ENCODE measurements around the gene BST1.

The BST1 gene, protein sequence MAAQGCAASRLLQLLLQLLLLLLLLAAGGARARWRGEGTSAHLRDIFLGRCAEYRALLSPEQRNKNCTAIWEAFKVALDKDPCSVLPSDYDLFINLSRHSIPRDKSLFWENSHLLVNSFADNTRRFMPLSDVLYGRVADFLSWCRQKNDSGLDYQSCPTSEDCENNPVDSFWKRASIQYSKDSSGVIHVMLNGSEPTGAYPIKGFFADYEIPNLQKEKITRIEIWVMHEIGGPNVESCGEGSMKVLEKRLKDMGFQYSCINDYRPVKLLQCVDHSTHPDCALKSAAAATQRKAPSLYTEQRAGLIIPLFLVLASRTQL

DNA sequence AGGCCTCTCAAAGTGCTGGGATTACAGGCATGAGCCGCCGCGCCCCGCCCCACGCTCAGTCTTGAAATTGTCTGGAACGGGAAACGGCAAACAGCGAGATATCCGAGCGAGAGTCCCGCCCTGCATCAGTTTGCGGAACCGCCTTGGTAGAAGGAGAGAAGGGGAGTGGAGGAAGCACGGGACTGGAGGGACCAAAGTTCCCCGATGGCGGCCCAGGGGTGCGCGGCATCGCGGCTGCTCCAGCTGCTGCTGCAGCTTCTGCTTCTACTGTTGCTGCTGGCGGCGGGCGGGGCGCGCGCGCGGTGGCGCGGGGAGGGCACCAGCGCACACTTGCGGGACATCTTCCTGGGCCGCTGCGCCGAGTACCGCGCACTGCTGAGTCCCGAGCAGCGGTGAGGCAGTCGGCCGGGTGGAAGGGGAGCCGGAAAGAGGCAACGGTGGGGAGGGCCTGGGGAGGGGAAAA is at the start of gene BST1:
Gene BST1, plus strand, starts transcription at position 125 of the 463 bp plus-strand sequence. Its CDS starts 80 bp downstream, at position 205.
- DNase-seq: no peak

DNA sequence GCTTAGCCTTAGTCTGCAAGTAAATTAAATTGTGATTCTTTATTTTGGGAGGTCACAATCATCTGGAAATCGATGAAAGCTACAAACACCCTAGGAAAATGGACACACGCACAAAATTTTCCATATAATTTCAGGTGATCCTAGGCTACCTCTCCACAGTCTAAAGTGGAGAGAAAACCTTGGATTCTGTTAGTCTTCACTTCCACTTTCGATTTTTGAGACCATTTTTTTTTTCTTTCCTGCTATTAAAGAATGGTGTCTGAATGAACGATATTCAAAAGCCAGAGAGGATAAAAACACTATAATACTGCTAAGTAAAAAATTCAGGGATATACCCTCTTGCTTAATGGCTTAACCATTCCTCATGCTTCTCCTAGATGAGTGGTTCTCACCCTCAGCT is 49.4 kb upstream of the BST1 start:
- no peak for DNase-seq

DNA sequence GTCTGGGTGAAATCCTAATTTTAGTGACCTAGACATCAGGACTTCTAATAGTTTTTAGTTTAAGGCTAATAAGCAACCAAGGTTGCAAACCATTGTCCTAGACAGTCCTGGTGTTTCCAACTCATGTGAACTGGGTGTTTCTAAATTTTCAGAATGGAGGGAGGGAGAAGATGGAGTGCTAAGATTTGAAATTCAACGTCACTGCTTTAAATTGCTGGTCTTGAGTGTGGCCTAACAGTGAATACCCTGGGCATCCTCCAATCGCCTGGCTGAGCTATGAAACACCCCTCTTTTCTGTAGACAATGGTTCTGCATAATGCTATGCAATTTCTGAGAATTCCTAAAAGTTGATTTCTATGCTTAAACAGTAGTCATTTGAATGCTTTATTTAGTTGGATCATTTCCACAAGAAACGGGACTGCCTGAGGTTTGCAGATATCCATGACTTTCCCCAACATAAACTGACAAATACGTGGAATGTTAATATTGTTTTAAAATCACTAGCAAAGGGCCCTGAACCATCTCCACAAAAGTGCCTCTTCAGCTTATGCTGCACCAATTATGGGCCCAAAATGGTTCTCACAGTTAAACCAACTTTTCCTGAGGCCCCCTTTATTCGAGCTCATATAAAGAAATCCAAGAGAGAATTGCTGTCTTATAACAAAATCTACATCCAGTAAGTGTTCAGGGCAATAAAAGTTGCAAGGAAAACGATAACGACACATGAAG is 48.8 kb upstream of the BST1 start:
- DNase-seq: no peak

DNA sequence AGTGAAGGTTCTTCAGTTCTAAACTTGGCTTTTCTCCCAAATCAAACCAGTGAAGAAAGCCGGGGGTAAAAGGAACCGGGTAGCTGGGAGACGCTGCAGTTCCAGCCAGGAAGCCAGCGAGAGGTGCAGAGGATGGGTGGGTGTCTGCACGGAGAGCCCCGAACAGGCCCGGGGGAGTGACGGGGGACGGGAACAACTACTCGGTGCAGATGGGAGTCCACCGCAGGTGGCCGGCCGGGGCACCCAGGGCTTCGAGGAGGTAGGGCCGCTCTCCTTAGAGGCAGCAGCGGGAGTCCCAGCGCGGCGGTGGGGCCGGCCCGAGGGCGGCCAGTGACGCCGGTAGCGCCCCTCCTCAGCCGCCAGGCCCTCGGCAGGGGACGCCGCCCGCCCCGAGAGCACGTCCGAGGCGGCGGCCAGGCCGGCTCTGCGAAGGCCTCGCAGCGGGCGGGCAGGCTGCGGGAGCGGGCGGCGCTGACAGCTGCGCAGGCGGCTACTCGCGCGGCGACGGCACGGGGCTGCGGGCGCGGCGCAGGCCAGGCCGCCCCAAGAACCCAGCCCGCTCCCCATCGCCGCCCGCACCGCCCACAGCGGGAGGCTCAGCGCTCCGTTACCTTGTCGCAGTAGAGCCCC is 48.2 kb upstream of the BST1 start:
- no peak for DNase-seq

DNA sequence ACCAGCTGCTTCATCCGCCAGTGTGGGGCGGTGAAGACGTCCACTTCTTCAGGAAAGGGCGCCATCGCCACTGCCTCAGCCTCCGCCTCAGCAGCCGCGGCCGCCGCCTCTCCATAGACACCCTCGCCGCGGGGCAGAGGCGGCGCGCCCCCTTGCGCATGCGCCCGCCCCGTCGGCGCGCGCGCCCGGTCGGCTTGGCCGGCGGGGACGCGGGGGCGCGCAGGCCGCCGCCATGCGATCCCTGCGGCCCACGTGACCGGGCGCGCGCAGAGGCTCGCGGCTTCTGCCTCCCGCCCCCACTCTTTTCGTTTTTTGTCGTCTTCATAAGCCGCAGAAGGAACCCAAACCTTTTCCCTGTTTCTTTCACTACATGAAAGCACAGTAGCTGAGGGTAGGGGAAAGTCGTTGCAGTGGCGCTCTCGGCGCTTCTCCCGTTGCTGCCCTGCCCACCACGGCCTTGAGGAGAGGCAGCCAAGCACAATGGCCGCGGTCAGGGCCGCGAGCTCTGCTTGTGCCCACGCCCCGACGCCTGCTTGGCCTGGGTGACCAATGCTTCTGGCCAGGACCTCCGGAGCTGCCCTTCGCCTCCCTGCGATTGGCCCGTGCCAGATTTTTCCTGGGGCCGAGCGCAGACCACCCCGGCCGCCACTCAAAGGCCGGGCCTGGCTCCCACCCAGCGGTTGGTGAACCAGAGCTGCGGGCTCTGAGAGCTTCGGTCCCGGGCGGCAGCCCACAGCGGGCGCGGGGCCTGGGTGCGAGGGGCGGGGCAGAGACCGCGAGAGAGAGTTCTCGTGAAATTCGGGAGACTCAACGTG is 47.4 kb upstream of the BST1 start, which contains the start of gene FBXL5:
Gene FBXL5, minus strand, starts transcription at position 135 of the 815 bp plus-strand sequence. Its CDS starts 70 bp downstream, at position 65.
- DNase-seq: no peak

DNA sequence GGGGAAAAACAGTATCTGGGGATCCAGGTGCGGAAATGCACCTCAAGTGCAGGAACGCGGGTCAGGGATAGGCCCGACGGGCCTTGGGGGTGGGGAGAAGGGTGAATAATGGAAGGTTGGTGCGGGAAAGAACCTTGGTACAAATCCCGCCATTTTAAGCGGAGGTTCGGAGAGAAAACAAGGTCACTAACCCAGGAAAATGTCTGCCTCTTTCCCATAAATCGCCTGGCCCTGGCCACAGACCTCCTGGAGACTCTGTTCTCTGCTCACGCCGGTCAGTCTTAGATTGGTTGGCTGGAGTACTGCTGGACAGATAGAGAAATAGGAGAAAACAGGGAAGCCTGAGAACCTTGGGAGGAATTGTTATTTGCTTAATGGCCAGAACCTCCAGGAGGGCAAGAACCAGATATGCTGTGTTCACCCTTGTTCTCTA is 46.8 kb upstream of the BST1 start:
- DNase-seq: no peak

DNA sequence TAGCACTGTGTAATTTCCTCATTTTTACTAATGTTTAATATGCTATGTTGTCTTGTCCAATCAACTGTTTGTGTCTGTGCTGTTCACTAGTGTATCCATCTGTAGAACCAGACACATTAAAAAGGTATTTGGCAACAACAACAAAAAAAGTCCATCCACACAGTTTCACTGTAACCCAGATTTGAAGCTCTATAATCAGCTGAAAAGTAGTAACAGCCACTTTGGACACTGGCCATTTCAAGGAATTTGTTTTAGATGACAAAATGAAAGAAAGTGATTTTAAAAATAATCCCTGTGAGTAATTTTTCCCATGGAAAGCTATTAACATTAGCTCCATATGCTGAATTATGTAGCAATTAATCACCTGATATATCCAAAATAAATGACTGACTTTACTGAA is 45.5 kb upstream of the BST1 start:
- no peak for DNase-seq

DNA sequence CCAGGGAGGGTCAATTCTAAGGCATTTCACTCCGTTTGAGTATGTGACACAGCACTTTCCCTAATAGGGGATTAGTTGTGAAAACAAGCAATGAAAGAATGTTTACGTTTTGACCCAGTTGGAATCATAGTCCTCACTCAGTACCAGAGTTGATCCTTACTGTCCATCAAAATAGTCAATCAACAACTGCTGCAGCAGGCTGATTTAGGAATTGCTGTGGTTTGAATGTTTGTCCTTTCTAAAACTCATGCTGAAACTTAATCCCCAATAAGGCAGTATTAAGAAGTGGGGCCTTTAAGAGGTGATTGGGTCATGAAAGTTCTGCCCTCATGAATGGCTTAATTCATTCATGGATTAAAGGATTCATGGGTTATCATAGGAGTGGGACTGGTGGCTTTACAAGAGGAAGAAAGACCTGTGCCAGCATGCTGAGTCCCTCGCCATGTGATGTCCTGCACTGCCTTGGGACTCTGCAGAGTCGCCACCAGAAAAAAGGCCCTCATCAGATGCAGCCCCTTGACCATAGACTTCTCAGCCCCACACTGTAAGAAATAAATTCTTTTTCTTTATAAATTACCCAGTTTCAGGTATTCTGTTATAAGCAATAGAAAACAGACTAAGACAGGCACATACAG is 44.6 kb upstream of the BST1 start:
- DNase-seq: no peak

DNA sequence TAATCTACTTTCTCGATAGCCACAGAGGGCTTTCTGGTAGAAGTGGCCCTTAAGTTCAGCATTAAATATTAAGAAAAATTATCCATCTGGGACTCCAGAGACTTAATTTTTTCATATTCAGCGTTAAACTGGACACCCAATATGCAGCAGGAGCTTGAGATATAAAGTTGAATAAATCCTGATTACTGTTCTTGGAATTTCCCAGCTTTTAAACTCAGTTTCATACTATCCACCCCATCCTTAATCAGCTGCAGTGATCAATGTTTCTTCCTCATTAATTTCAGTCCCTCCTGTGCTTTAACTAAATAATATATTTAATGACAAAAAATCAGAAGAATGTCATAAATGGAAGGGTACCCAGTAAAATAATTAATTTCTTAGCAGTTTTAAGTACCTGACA is 44.1 kb upstream of the BST1 start:
- DNase-seq: no peak

DNA sequence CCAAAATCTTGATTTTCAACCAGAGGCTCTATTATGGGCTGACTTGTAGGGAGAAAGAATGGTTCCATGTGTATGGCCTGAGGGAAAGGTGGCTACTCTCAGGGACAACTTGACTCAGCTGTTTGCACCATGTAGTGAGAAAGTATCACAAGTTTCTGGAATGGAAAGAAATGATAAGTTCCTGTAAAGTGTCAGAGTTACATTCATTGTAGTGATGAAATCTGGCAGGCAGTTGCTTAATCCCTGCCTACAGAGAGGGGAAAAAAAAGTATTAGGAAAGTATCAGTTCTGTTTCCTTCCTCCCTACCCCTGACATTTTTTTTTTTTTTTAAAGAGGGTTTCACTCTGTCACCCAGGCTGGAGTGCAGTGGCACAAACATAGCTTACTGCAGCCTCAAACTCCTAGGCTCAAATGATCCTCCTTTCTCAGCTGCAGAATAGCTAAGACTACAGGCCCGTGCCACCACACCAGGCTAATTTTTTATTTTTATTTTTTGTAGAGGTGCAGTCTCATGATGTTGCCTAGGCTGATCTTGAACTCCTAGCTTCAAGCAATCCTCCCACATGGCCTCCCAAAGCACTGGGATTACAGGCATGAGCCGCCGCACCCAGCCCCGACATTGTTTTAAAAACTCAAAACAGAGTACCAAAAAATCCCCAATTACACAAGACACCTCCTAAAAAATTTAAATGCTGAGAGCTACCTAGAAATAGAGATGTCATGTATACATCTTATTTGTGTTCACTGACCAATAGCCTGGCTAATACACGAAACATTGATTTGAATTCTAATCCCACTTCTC is 42.9 kb upstream of the BST1 start:
- no peak for DNase-seq

DNA sequence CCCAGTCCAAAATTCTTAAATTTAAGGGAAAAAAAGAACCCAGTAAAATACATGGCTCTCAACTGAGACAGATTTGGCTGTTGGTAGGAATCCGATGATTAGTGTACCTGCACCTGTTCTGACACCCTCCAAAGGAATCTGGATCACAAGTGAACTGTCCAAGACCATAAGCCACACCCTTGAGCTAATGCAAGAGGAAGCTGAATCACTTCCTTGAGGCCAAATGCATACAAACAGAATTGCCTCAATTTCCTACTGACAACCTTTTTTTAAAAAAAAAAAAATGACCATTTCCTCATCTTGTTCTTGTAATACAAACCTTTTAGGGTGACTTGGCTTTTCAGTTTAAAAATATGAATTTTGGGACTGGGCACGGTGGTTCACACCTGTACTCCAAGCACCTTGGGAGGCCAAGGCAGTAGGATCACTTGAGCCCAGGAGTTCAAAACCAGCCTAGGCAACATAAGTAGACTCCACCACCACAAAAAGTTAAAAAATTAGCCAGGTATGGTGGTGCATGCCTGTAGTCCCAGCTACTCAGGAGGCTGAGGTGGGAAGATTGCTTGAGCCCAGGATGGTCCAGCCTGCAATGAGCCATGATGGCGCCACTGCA is 37.0 kb upstream of the BST1 start:
- no peak for DNase-seq

DNA sequence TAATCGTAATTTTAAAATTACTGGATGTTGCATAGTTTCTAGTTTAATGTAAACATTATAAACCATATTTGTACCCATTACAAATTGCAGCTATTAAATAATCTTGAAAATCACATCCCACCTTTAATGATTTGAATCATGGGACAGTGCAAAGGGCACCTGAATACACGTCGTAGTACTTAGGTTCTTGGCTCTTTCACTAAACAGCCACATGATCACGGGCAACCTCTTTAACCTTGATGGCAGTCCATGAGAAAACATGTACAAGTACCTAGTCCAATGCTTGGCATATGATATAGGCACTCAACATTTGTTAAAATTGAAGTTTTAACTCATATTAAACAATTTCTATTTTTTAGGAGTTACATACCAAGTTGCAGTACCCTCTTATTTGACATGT is 35.9 kb upstream of the BST1 start:
- DNase-seq: no peak

DNA sequence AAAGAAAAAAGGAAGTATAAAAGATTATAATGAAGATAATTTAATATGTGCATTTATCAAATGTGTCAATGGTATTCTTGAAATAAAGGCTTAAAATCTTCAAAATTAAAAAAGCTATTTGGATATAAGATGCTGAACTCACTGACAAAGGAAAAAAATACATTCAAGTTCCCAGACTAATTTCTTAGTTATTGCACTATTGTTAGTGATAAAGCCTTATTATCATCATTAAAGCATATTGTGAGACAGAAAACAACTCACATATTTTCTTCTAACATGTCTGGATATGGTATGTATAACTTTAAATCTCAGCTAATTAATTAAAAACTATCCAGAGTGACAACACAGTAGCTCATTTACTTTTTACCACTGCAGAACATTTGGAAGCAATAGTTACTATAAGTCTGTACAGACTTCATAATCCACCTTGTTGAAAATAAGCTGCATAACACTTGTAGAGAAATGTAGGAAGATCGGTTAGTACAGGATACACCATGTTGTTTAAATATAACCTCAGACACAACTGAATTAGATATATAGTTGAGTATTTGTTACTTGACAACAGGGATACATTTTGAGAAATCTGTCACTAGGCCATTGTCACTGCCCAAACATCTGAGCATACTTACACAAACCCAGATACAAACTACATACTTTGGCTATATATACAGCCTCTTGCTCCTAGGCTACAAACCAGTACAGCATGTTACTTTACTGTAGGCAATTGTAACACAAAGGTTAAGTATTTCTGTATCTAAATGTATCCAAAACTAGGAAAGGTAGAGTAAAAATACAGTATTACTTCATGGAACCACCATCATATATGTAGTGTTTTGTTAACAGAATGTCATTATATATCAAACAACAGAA is 34.1 kb upstream of the BST1 start:
- DNase-seq: no peak

DNA sequence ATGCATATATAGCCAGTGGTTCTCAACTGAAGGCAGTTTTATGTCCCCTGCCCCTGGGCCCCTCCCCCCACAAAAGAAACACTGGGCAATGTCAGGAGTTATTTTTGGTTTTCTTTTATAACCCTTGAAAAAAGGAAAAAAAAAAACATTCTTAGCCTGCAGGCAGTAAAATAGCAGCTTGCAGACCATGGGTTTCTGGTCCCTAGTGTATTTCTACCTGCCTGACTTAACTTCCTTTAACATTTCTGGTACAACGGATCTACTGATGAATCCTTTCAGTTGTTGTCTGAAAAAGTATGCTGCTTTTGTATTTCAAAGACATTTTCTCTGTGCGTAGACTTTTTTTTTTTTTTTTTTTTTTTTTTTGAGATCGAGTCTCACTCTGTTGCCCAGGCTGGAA is 32.3 kb upstream of the BST1 start:
- DNase-seq: no peak

DNA sequence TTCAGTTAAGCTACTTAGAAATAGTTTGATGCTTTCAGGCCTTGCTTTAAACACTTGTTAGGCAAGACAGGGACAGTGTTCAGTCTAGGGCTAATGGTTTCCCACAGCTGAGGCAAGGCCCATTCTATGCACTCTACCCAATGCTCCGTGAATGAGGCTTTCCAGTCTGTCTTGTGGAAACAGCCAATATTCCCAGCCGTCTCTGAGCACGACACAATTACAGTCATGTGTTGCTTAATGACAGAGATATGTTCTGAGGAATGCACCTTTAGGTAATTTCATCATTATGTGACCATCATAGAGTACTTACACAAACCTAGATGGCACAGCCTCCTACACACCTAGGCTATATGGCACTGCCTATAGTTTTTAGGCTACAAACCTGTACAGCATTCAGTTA is 30.8 kb upstream of the BST1 start:
- DNase-seq: no peak

DNA sequence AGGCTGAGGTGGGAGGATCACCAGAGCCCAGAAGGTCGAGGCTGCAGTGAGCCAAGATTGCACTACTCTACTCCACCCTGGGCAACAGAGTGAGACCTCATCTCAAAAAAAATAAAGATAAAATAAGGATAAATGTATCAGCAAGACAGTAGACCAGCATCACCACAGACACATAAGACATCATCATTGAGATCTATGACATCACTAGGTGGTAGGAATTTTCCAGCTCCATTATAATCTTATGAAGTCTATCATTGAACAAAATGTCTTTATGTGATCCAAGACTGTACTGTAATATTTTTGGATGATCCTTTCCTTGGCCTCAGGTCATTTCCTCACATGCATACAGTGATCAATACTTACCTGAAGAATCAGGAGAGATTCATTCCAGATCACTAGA is 29.5 kb upstream of the BST1 start:
- DNase-seq: no peak

DNA sequence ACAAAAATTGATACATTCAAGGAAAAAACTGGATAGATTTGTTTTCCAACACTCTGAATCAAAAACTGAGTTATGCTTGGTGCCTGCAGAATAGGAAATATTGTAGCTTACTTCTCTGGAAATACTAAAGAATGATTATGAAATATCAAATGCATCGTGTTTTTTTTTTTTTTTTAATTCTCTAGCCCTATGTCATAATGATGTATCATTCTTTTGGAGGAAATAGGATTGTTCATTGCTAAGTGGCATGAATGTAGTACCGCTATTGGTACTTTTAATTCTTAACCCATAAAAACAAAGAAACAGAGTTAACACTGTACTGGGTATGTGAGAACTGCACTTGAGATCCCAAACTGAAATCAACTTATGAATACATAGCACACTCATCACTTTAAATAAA is 28.8 kb upstream of the BST1 start:
- DNase-seq: no peak

DNA sequence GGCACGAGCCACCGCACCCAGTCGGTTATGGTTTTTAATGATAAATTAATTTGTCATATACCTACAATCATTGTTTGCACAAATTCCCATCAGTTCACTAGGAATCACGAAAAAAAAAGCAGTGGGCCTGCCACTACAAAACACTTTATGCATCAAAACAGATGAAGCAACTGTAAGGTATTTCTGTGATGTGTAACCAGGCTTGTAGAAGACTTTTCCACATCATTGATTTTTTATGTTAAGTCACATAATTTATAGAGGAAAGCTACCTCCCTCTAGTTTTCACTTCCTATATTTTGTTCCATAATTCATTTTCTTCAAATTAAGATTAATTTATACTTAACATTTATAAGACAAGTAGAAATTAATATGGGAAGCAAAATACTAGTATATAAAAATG is 27.9 kb upstream of the BST1 start:
- no peak for DNase-seq

DNA sequence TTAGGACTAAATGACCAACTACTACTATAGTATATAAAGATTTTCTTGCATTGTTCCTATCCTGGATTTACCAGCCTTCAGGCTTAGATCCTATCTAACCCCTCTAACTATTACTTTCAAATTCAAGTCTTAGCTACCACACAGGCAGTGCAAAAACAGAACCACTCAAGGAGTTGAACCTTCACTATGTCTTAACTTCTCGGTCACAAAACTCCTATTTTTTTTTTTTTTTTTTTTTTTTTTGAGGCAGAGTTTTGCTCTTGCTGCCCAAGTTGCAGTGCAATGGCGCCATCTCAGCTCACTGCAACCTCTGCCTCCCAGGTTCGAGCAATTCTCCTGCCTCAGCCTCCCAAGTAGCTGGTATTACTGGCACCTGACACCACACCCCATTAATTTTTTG is 27.5 kb upstream of the BST1 start:
- DNase-seq: no peak

DNA sequence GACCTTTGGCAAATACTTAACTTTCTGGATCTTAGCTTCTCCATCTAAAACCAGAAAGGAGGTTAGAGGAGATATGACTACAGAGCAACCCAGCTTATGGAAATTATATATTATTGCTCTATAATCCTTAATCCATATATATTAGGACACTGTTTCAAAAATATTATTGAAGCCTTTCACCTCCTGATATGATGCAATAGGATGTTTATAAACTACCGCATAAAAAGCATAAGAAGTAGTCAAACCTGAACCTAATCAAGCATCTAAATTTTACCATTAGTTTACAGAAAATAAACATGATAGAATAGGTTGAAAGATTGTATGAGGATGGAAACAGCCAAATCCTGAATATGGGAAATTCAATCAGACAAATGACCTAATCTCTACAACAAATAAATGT is 26.8 kb upstream of the BST1 start:
- DNase-seq: no peak
